ENCODE measurements around the gene GATA2.

GRCh38 chr3:128494367-128494650 is 1.3 kb upstream of the GATA2 start:
- TF ChIP-seq CTCF (IDR thresholded peaks at IDR 0.05): no peak
- no peak for TF ChIP-seq POLR2A (IDR thresholded peaks at IDR 0.05)
